Measurements from ENCODE around the gene SMAD1. TPM values are rescaled to one million over a fixed set of nuclear protein-coding genes. Genes with fewer than 3 reads are reported as not detected.
"Not testable (repeated sequence)": the region's sequence is repeated elsewhere in the genome, so short reads cannot be mapped to it uniquely, and the experiment has no call there.

Gene SMAD1
- total and polyA plus RNA-seq, 11 donors = 1.8 to 21.4 (median 14.8) TPM

DNA sequence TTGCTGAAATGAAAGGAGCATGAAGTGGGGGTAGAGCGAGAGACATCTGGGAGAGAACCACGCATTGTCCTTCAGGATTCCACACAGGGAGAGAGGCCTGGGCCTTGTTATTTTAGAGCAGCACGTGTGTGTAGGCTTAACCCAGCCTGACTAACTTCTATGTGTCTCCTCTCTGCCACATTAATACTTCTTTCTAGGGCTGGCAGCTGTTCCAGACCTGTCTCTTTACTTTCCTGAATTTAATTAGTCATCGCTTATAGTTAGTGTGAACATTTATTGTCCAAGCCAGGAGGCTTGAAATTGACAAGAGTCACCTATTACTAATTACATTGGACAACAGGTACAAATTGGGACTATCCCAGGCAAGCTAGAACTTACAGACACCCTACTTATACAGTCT, 51.3 kb downstream of the SMAD1 start:
- Histone ChIP-seq H3K9me3 (no peaks in the 10 kb centered on the region), H3K4me1 (peaks cover 0 to 54% (median 19%) of the 10 kb centered on the region in 12 donors), H3K4me3 (no peak overlapping the region), H3K27ac (no peak overlapping the region), H3K27me3 (no peaks in the 10 kb centered on the region), H3K36me3 (no peaks in the 10 kb centered on the region)
- intact Hi-C loops (cut with DNase I) = no loop called here
- TF ChIP-seq POLR2A (IDR thresholded peaks at IDR 0.05) = no peak
- TF ChIP-seq CTCF (IDR thresholded peaks at IDR 0.05) = no peak
- 80 to 88% (median 85%) methylated on average over 4 of the region's 4 CpGs for WGBS, 4 donors
- ATAC-seq (peak in 1 of 4 donors; percentile 30), DNase-seq (no peak)

DNA sequence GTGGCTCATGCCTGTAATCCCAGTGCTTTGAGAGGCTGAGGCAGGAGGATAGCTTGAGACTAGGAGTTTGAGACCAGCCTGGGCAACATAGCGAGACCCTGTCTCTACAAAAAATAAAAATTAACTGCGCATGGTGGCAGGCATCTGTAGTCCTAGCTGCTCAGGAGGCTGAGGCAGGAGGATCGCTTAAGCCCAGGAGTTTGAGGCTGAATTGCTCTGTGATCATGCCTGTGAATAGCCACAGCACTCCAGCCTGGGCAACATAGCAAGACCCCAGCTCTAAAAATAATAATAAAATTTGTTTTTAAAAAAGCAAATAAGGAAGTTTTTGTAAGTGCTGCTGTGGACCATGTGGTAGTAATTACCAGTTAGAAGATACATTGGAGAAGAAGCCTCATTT, 51.8 kb downstream of the SMAD1 start:
- H3K4me1 ChIP-seq = peaks cover 0 to 58% (median 21%) of the 10 kb centered on the region in 12 donors
- H3K27ac ChIP-seq; H3K4me3 ChIP-seq; H3K27me3 ChIP-seq; H3K36me3 ChIP-seq; intact Hi-C loops (cut with DNase I); DNase-seq; ATAC-seq; H3K9me3 ChIP-seq: not testable (repeated sequence)
- WGBS, 4 donors = 98 to 100% (median 99%) methylated on average over 3 of the region's 3 CpGs

GRCh38 chr4:145533961-145534360, 52.3 kb downstream of the SMAD1 start:
- intact Hi-C loops (cut with DNase I) = no loop called here
- H3K27ac ChIP-seq = no peak overlapping the region
- ATAC-seq (no peak), DNase-seq (no peak)
- H3K9me3 ChIP-seq = no peaks in the 10 kb centered on the region
- no peaks in the 10 kb centered on the region for H3K36me3 ChIP-seq
- no peaks in the 10 kb centered on the region for H3K27me3 ChIP-seq
- H3K4me3 ChIP-seq = no peak overlapping the region
- H3K4me1 ChIP-seq = peaks cover 0 to 62% (median 24%) of the 10 kb centered on the region in 12 donors
- no peak for TF ChIP-seq CTCF (IDR thresholded peaks at IDR 0.05)
- TF ChIP-seq POLR2A (IDR thresholded peaks at IDR 0.05) = no peak
- WGBS, 4 donors = 81 to 92% (median 91%) methylated on average over 1 of the region's 1 CpG

DNA sequence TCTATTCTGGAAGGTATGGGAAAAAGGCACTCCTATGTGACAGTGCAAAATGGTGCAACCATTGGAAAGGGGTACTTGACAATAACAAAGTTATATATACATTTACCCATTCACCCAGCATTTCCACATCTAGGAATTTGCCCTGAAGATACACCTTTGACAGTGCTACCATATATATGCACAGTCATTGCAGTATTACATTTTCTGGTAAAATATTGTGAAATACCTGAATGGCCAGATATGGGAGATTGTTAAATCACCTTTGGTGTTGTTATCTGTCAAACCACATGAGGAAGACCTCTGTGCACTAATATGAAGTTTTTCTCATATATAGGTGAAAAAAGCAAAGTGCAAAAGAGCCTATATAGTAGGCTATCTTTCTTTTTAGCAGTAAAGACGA, 53.5 kb downstream of the SMAD1 start:
- Histone ChIP-seq H3K4me3 (no peak overlapping the region), H3K9me3 (no peaks in the 10 kb centered on the region), H3K36me3 (peaks cover 0 to 5% (median 0%) of the 10 kb centered on the region in 9 donors), H3K4me1 (peaks cover 0 to 66% (median 31%) of the 10 kb centered on the region in 12 donors), H3K27me3 (no peaks in the 10 kb centered on the region), H3K27ac (no peak overlapping the region)
- TF ChIP-seq CTCF (IDR thresholded peaks at IDR 0.05) = no peak
- TF ChIP-seq POLR2A (IDR thresholded peaks at IDR 0.05) = no peak
- WGBS, 4 donors = 92 to 100% (median 93%) methylated on average over 1 of the region's 1 CpG
- intact Hi-C loops (cut with DNase I) = no loop called here
- no peak for DNase-seq
- no peak for ATAC-seq

GRCh38 chr4:145536044-145536443, 54.4 kb downstream of the SMAD1 start:
- peaks cover 0 to 12% (median 0%) of the 10 kb centered on the region in 9 donors for H3K36me3 ChIP-seq
- no peaks in the 10 kb centered on the region for H3K27me3 ChIP-seq
- no peak overlapping the region for H3K27ac ChIP-seq
- 84 to 91% (median 88%) methylated on average over 2 of the region's 2 CpGs for WGBS, 4 donors
- no peaks in the 10 kb centered on the region for H3K9me3 ChIP-seq
- no peak for DNase-seq
- H3K4me3 ChIP-seq = no peak overlapping the region
- intact Hi-C loops (cut with DNase I) = no loop called here
- H3K4me1 ChIP-seq = peaks cover 0 to 63% (median 35%) of the 10 kb centered on the region in 12 donors
- TF ChIP-seq POLR2A (IDR thresholded peaks at IDR 0.05) (no peak), CTCF (IDR thresholded peaks at IDR 0.05) (no peak)
- ATAC-seq = peak in 2 of 4 donors; percentile 28 to 31
